DMS114 treated with DMSO at 0.1 percent for 48 hours (cell line): ENCODE results near the gene P2RY2.

Source experiments
- DNase-seq: peaks from one replicate; lab custom pipeline; 2025; ENCODE audit not compliant: unreplicated experiment; lab: John Stamatoyannopoulos, UW

The P2RY2 gene

GRCh38 chr11:73281201-73281741 lies 63.2 kb downstream of the P2RY2 start:
- DNase-seq = no peak

GRCh38 chr11:73281796-73282660 lies 63.9 kb downstream of the P2RY2 start:
- DNase-seq = no peak

- no peak for DNase-seq
Observed at GRCh38 chr11:73283276-73284000, 65.4 kb downstream of the P2RY2 start.

- no peak for DNase-seq
Observed at GRCh38 chr11:73284106-73284505, 66.0 kb downstream of the P2RY2 start.

- no peak for DNase-seq
Observed at GRCh38 chr11:73285721-73286120, 67.6 kb downstream of the P2RY2 start.
